NCI-H510A (cell line): ENCODE results near the gene TTC27.

ENCODE experiments used
- DNase-seq: peaks from one replicate; lab custom pipeline; 2025; lab: John Stamatoyannopoulos, UW

The TTC27 gene

GRCh38 chr2:32755666-32756065 lies 127.8 kb downstream of the TTC27 start:
- DNase-seq: no peak

GRCh38 chr2:32756074-32756727 lies 128.4 kb downstream of the TTC27 start:
- DNase-seq: no peak

- no peak for DNase-seq
Measured at GRCh38 chr2:32758232-32758631, 130.4 kb downstream of the TTC27 start.

- no peak for DNase-seq
Measured at GRCh38 chr2:32760628-32761027, 132.8 kb downstream of the TTC27 start.

- no peak for DNase-seq
Measured at GRCh38 chr2:32768387-32769174, 140.7 kb downstream of the TTC27 start.

GRCh38 chr2:32770360-32770759 lies 142.5 kb downstream of the TTC27 start:
- DNase-seq: no peak

GRCh38 chr2:32772638-32773447 lies 145.0 kb downstream of the TTC27 start:
- no peak for DNase-seq

GRCh38 chr2:32773448-32773808 lies 145.6 kb downstream of the TTC27 start:
- DNase-seq: no peak

- no peak for DNase-seq
Measured at GRCh38 chr2:32775954-32776353, 148.1 kb downstream of the TTC27 start.

- DNase-seq: no peak
Measured at GRCh38 chr2:32777714-32778113, 149.9 kb downstream of the TTC27 start.

GRCh38 chr2:32780961-32781360 lies 153.1 kb downstream of the TTC27 start:
- no peak for DNase-seq

- DNase-seq: no peak
Measured at GRCh38 chr2:32783469-32783868, 155.6 kb downstream of the TTC27 start.

- no peak for DNase-seq
Measured at GRCh38 chr2:32783933-32784332, 156.1 kb downstream of the TTC27 start.

- no peak for DNase-seq
Measured at GRCh38 chr2:32787207-32787606, 159.4 kb downstream of the TTC27 start.

GRCh38 chr2:32788114-32788513 lies 160.3 kb downstream of the TTC27 start:
- no peak for DNase-seq

GRCh38 chr2:32792416-32792815 lies 164.6 kb downstream of the TTC27 start:
- DNase-seq: no peak

- no peak for DNase-seq
Measured at GRCh38 chr2:32798829-32799228, 171.0 kb downstream of the TTC27 start.

GRCh38 chr2:32801741-32802140 lies 173.9 kb downstream of the TTC27 start:
- no peak for DNase-seq

- no peak for DNase-seq
Measured at GRCh38 chr2:32802877-32803276, 175.0 kb downstream of the TTC27 start.

GRCh38 chr2:32804205-32804604 lies 176.4 kb downstream of the TTC27 start:
- DNase-seq: no peak

- DNase-seq: no peak
Measured at GRCh38 chr2:32805104-32806095, 177.6 kb downstream of the TTC27 start.

- no peak for DNase-seq
Measured at GRCh38 chr2:32806857-32807256, 179.0 kb downstream of the TTC27 start.
